ENCODE measurements around the gene RBM19. TPM values are rescaled to one million over a fixed set of nuclear protein-coding genes. Genes with fewer than 3 reads are reported as not detected.

Gene RBM19
- total and polyA plus RNA-seq, 10 donors = 13.6 to 46.7 (median 34.5) TPM

DNA sequence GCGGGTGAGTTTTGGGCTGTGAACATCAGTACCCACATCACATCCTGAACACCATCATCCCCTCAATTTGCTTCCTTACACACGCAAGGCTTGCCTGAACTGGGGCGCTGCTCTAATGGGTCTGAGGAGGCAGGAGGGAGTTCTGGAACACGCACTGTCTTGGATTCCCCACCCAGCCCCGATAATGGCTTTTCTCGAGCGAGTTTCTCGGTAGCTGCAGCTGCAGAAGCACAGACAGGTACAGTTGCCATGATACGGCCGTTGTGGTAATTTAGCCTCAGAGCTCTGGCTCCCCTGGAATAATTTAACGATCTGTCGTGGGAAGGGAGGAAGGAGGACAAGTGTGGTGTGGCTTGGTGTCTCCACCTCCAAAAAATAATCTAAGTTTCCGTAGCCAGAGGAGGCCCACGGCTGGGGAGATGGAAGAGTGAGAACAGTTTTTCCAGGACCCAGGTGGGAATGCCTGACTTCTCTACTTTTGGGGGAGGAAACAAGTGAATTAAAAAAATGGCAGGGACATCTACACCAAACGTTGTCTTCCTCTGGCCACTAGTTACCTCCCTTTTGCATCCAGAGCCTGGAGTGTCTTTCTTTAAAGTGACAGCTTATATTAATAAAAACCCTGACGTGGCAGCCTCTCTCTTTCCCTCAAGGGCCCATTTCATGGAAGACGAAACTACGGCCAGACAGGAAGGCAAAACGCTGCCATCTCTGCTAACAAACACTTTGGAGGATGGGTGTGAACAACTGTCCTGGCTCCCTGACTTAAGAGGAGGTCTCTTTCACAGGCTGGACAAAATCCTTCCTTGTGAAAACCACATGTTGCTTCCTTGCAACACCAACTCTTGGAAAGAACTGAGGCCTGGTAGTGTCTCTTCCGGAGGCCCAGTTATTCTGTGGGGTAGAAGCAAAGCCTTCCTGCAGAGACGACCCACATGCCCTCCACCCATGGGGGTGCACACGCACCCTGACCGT is 84.8 kb downstream of the RBM19 start:
- peaks cover 0 to 85% (median 4%) of the 10 kb centered on the region in 6 donors for H3K36me3 ChIP-seq
- H3K27ac ChIP-seq = no peak overlapping the region
- H3K9me3 ChIP-seq = peaks cover 0 to 5% (median 0%) of the 10 kb centered on the region in 8 donors
- intact Hi-C loops (cut with DNase I; ENCODE audit: low total_unique reads) = no loop called here
- TF ChIP-seq POLR2A (IDR thresholded peaks at IDR 0.05) = no peak
- TF ChIP-seq POLR2AphosphoS5 (IDR thresholded peaks at IDR 0.05) = no peak
- TF ChIP-seq, protein P1, sequence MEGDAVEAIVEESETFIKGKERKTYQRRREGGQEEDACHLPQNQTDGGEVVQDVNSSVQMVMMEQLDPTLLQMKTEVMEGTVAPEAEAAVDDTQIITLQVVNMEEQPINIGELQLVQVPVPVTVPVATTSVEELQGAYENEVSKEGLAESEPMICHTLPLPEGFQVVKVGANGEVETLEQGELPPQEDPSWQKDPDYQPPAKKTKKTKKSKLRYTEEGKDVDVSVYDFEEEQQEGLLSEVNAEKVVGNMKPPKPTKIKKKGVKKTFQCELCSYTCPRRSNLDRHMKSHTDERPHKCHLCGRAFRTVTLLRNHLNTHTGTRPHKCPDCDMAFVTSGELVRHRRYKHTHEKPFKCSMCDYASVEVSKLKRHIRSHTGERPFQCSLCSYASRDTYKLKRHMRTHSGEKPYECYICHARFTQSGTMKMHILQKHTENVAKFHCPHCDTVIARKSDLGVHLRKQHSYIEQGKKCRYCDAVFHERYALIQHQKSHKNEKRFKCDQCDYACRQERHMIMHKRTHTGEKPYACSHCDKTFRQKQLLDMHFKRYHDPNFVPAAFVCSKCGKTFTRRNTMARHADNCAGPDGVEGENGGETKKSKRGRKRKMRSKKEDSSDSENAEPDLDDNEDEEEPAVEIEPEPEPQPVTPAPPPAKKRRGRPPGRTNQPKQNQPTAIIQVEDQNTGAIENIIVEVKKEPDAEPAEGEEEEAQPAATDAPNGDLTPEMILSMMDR (IDR thresholded peaks at IDR 0.05 in 8 of 11, conservative IDR thresholded peaks at IDR 0.05 in 3 of 11) = no peak
- no peaks in the 10 kb centered on the region for H3K4me1 ChIP-seq
- DNase-seq = no peak
- H3K27me3 ChIP-seq (replicated peaks in 1 of 7) = no peaks in the 10 kb centered on the region
- H3K4me3 ChIP-seq = no peak overlapping the region
- 88 to 92% (median 90%) methylated on average over 23 of the region's 23 CpGs for WGBS, 5 donors

GRCh38 chr12:113880326-113880725 is 85.8 kb downstream of the RBM19 start:
- no peaks in the 10 kb centered on the region for H3K4me1 ChIP-seq
- 86 to 94% (median 92%) methylated on average over 11 of the region's 11 CpGs for WGBS, 5 donors
- no peak overlapping the region for H3K27ac ChIP-seq
- H3K36me3 ChIP-seq = peaks cover 0 to 93% (median 4%) of the 10 kb centered on the region in 6 donors
- no peak overlapping the region for H3K4me3 ChIP-seq
- TF ChIP-seq POLR2A (IDR thresholded peaks at IDR 0.05) = no peak
- TF ChIP-seq, protein P1 (IDR thresholded peaks at IDR 0.05 in 8 of 11, conservative IDR thresholded peaks at IDR 0.05 in 3 of 11) = no peak
- TF ChIP-seq POLR2AphosphoS5 (IDR thresholded peaks at IDR 0.05) = no peak
- peaks cover 0 to 5% (median 0%) of the 10 kb centered on the region in 8 donors for H3K9me3 ChIP-seq
- H3K27me3 ChIP-seq (replicated peaks in 1 of 7) = no peaks in the 10 kb centered on the region
- intact Hi-C loops (cut with DNase I; ENCODE audit: low total_unique reads) = no loop called here
- no peak for DNase-seq

- H3K27me3 ChIP-seq (replicated peaks in 1 of 7) = no peaks in the 10 kb centered on the region
- no peak overlapping the region for H3K4me3 ChIP-seq
- intact Hi-C loops (cut with DNase I; ENCODE audit: low total_unique reads) = no loop called here
- no peaks in the 10 kb centered on the region for H3K4me1 ChIP-seq
- WGBS, 5 donors = 93 to 97% (median 94%) methylated on average over 3 of the region's 3 CpGs
- no peak for DNase-seq
- no peak for TF ChIP-seq POLR2AphosphoS5 (IDR thresholded peaks at IDR 0.05)
- TF ChIP-seq, protein P1 (IDR thresholded peaks at IDR 0.05 in 8 of 11, conservative IDR thresholded peaks at IDR 0.05 in 3 of 11) = no peak
- TF ChIP-seq POLR2A (IDR thresholded peaks at IDR 0.05) = no peak
- peaks cover 0 to 4% (median 0%) of the 10 kb centered on the region in 8 donors for H3K9me3 ChIP-seq
- no peak overlapping the region for H3K27ac ChIP-seq
- H3K36me3 ChIP-seq = peaks cover 0 to 93% (median 7%) of the 10 kb centered on the region in 6 donors
These were observed 86.5 kb downstream of the RBM19 start for GRCh38 chr12:113879658-113880057.

GRCh38 chr12:113877607-113878006 is 88.5 kb downstream of the RBM19 start:
- intact Hi-C loops (cut with DNase I; ENCODE audit: low total_unique reads) = no loop called here
- H3K27me3 ChIP-seq (replicated peaks in 1 of 7) = no peaks in the 10 kb centered on the region
- no peak overlapping the region for H3K4me3 ChIP-seq
- no peak for TF ChIP-seq POLR2A (IDR thresholded peaks at IDR 0.05)
- TF ChIP-seq, protein P1 (IDR thresholded peaks at IDR 0.05 in 8 of 11, conservative IDR thresholded peaks at IDR 0.05 in 3 of 11) = no peak
- no peak for TF ChIP-seq POLR2AphosphoS5 (IDR thresholded peaks at IDR 0.05)
- H3K27ac ChIP-seq = no peak overlapping the region
- peaks cover 0 to 84% (median 10%) of the 10 kb centered on the region in 6 donors for H3K36me3 ChIP-seq
- no peaks in the 10 kb centered on the region for H3K9me3 ChIP-seq
- H3K4me1 ChIP-seq = no peaks in the 10 kb centered on the region
- WGBS, 5 donors = 95 to 98% (median 97%) methylated on average over 5 of the region's 5 CpGs
- no peak for DNase-seq
